Activated CD8-positive, alpha-beta T cell treated with anti-CD3 and anti-CD28 coated beads for 36 hours (primary cell): ENCODE measurements around the gene TMEM14C. TPM values are rescaled to one million over a fixed set of nuclear protein-coding genes. Genes with fewer than 3 reads are reported as not detected.
A peak's percentile ranks its signal among the peaks of the same experiment; 100 is the strongest.

Experiments
- ATAC-seq: fragments of 200-7000 bp; cut with Tn5 transposase; one replicate; pipeline ENCODE4 v1.10.0; 2021; ENCODE audit warnings: mild to moderate bottlenecking, moderate library complexity
- CTCF ChIA-PET: fragments of 350-600 bp; sonication (Branson Sonifier 250); formaldehyde crosslinking; loops from one replicate; lab custom pipeline; 2021; ENCODE audit warnings: antibody characterized with exemption; lab: Charles Lee
- POLR2A ChIA-PET: fragments of 350-600 bp; sonication (Branson Sonifier 250); formaldehyde crosslinking; loops from one replicate; lab custom pipeline; 2021; ENCODE audit warnings: antibody characterized with exemption; lab: Charles Lee
- DNase-seq: peaks from one replicate; pipeline ENCODE4 v3.0.0-alpha.2; 2020
- H3K27ac Mint-ChIP-seq: one replicate; pipeline ENCODE4 v1.8.0; 2021; ENCODE audit warnings: mild to moderate bottlenecking, mixed read lengths
- H3K27me3 Mint-ChIP-seq: one replicate; pipeline ENCODE4 v1.8.0; 2021; ENCODE audit warnings: mixed read lengths
- H3K36me3 Mint-ChIP-seq: one replicate; pipeline ENCODE4 v1.8.0; 2021; ENCODE audit warnings: low read depth, mixed read lengths
- H3K4me1 Mint-ChIP-seq: one replicate; pipeline ENCODE4 v1.8.0; 2021; ENCODE audit warnings: low read depth, mixed read lengths
- H3K4me3 Mint-ChIP-seq: one replicate; pipeline ENCODE4 v1.8.0; 2021; ENCODE audit warnings: mild to moderate bottlenecking, moderate library complexity, mixed read lengths
- H3K9me3 Mint-ChIP-seq: one replicate; pipeline ENCODE4 v1.8.0; 2021; ENCODE audit warnings: mixed read lengths
- intact Hi-C: fragments of 100-400 bp; cut with micrococcal nuclease; formaldehyde crosslinking; loops from one replicate; pipeline ENCODE4 v1.10.0; 2022
- total RNA-seq, 2 experiments: library from RNA; stranded (reverse); gene quantifications; one replicate each; pipeline ENCODE4 v1.2.3, GENCODE V29; 2021
- TF ChIP-seq, protein P1 (sequence below): fragments of 200-600 bp; IDR thresholded peaks from one replicate; pipeline ENCODE4 v1.8.0; 2022; ENCODE audit warnings: antibody characterized with exemption, mild to moderate bottlenecking

Gene TMEM14C
- total RNA-seq, 2 experiments from 2014 or later: 60.1 to 62.0 TPM

DNA sequence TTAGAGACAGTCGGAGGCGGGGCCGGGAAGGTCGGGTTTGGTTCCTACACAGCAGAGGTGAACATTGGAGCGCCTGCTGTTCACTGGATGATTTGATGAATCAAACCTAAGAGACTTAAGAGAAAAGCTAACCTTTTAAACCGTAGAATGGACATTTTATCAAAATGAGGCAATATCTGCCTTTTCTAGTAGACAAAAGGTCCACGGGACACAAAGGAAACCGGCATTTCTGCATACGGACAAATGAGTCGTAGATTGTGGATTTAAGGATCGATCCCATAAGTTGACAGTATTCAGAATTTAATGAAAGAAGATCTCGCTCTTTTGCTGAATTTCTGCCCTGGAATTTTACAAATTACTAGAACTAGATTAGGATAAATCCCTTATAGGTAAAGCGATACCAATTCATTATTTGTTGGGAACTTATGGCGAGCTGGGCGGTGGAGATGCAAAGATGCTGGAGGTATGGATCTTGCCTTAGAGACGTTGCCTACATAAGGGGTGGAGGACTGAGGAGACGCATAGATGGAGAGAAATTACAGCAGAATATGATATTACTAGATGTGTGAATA is 27.7 kb upstream of the TMEM14C start:
- ChIA-PET POLR2A (interaction anchor here (0.6 to 3.1 kb wide), 14 partner anchors 9 to 365 kb away, joined by 3 to 21 read pairs (median 4); partner anchors contain the start of genes TMEM14B and TMEM14C), CTCF (interaction anchor here (1.0 to 1.5 kb wide), 4 partner anchors 15 to 343 kb away, joined by 3 to 7 read pairs (median 3); no protein-coding TSS in a partner anchor)
- TF ChIP-seq, protein P1, sequence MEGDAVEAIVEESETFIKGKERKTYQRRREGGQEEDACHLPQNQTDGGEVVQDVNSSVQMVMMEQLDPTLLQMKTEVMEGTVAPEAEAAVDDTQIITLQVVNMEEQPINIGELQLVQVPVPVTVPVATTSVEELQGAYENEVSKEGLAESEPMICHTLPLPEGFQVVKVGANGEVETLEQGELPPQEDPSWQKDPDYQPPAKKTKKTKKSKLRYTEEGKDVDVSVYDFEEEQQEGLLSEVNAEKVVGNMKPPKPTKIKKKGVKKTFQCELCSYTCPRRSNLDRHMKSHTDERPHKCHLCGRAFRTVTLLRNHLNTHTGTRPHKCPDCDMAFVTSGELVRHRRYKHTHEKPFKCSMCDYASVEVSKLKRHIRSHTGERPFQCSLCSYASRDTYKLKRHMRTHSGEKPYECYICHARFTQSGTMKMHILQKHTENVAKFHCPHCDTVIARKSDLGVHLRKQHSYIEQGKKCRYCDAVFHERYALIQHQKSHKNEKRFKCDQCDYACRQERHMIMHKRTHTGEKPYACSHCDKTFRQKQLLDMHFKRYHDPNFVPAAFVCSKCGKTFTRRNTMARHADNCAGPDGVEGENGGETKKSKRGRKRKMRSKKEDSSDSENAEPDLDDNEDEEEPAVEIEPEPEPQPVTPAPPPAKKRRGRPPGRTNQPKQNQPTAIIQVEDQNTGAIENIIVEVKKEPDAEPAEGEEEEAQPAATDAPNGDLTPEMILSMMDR: no peak
- H3K27me3 Mint-ChIP-seq: no peaks in the 10 kb centered on the region
- peaks cover 32% of the 10 kb centered on the region for H3K4me1 Mint-ChIP-seq
- H3K36me3 Mint-ChIP-seq: peaks cover 49% of the 10 kb centered on the region
- intact Hi-C loops: loop anchor here (2.0 kb wide), 1 partner anchor 52 kb away; the partner anchor contains the start of gene TMEM14B
- peak overlapping the region; percentile 99 for H3K27ac Mint-ChIP-seq
- peak overlapping the region; percentile 90 for H3K4me3 Mint-ChIP-seq
- ATAC-seq (no peak), DNase-seq (no peak)
- H3K9me3 Mint-ChIP-seq: no peaks in the 10 kb centered on the region

DNA sequence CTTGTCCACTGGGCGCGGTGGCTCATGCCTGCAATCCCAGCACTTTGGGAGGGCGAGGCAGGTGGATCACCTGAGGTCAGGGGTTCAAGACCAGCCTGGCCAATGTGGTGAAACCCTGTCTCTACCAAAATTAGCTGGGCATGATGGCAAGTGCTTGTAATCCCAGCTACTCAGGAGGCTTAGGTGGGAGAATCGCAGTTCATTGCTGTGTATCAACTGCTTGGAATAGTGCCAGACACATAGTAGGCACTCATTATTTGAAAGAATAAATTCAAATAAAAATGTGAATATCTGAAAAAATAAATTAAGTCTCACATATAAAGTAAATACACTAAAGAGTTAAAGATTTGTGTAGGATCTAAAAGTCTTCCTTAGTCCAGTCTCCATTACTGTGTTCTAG is 26.2 kb upstream of the TMEM14C start:
- POLR2A ChIA-PET: interaction anchor here (2.0 to 3.1 kb wide), 2 partner anchors 9 to 25 kb away, joined by 8 to 21 read pairs; partner anchors contain the start of gene TMEM14C

DNA sequence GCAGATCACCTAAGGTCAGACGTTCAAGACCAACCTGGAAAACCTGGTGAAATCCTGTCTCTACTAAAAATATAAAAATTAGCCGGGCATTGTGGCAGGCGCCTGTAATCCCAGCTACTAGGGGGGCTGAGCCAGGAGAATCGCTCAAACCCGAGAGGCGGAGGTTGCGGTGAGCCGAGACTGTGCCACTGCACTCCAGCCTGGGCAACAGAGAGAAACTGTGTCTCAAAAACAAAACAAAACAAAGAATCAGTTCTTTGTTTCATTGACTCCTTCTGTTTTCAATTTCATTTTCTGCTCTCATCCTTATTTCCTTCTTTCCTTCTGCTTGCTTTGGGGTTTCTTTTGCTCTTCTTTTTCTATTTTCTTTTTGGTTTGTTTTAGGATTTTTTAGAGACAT is 8.9 kb upstream of the TMEM14C start:
- no peak for ATAC-seq
- DNase-seq: no peak
- intact Hi-C loops: no loop called here
- Mint-ChIP-seq H3K4me3 (no peak overlapping the region), H3K9me3 (peaks cover 6% of the 10 kb centered on the region), H3K4me1 (peaks cover 6% of the 10 kb centered on the region), H3K27me3 (no peaks in the 10 kb centered on the region), H3K27ac (peak overlapping the region; percentile 49), H3K36me3 (peaks cover 13% of the 10 kb centered on the region)
- POLR2A ChIA-PET: no interaction called here
- CTCF ChIA-PET: no interaction called here
- TF ChIP-seq, protein P1: no peak

More for the DNA sequence above, 26.2 kb upstream of the TMEM14C start:
- intact Hi-C loops: no loop called here
- Mint-ChIP-seq H3K27me3 (no peaks in the 10 kb centered on the region), H3K27ac (peak overlapping the region; percentile 63), H3K36me3 (peaks cover 57% of the 10 kb centered on the region), H3K4me3 (peak overlapping the region; percentile 90), H3K4me1 (peaks cover 38% of the 10 kb centered on the region), H3K9me3 (no peaks in the 10 kb centered on the region)
- ATAC-seq (no peak), DNase-seq (no peak)
- CTCF ChIA-PET: no interaction called here
- TF ChIP-seq, protein P1: no peak

DNA sequence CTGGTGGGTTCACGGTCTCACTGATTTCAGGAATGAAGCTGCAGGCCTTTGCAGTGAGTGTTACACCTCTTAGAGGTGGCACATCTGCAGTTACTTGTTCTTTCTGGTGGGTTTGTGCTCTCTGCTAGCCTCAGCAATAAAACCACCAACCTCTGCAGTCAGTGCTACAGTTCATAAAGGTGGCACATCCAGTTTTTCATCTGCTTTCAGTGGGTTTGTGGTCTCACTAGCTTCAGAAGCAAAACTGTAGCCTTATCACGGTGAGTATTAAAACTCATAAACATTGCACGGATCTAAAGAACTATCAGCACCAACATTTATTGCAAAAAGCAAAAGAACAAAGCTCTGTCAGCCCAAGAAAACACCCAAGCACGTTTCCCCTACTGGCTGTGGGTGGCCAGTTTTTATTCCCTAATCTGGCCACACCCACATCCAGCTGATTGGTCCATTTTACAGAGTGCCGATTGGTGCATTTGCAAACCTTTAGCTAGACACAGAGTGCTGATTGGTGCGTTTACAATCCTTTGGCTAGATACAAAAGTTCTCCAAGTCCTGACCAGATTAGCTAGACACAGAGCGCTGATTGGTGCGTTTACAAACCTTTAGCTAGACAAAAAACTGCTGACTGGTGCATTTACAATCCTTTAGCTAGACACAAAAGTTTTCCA is 3.4 kb upstream of the TMEM14C start:
- intact Hi-C loops: no loop called here
- ATAC-seq: peak; percentile 19
- Mint-ChIP-seq H3K27me3 (no peaks in the 10 kb centered on the region), H3K4me3 (peak overlapping the region; percentile 91), H3K36me3 (peaks cover 11% of the 10 kb centered on the region), H3K9me3 (peaks cover 17% of the 10 kb centered on the region), H3K27ac (peak overlapping the region; percentile 88), H3K4me1 (peaks cover 31% of the 10 kb centered on the region)
- ChIA-PET CTCF (interaction anchor here (0.7 to 1.6 kb wide), 4 partner anchors 9 to 241 kb away, joined by 3 to 7 read pairs (median 4); partner anchors contain the start of genes C6orf52 and PAK1IP1), POLR2A (interaction anchor here (0.8 to 1.8 kb wide), 5 partner anchors 9 to 191 kb away, joined by 3 to 11 read pairs (median 3); partner anchors contain the start of genes C6orf52 and PAK1IP1)
- DNase-seq: peak; percentile 75
- TF ChIP-seq, protein P1: no peak

DNA sequence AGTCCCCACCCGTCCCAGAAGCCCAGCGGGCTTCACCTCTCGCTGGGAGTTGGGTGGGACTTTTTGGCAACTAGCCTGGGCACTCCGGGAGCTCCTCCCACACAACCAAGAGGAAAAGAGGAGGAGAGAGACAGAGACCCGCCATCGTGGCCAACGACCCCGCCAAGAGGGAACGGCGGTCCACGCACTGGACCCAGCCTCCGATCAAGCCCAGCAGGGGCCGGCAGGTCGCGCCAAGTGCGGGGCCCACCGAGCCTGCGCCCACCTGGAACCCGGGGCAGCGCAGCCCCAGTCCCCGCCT is 3.0 kb upstream of the TMEM14C start:
- CTCF ChIA-PET: interaction anchor here (0.7 to 1.6 kb wide), 4 partner anchors 9 to 241 kb away, joined by 3 to 7 read pairs (median 4); partner anchors contain the start of genes C6orf52 and PAK1IP1
- Mint-ChIP-seq H3K36me3 (peaks cover 11% of the 10 kb centered on the region), H3K9me3 (peaks cover 17% of the 10 kb centered on the region), H3K4me3 (peak overlapping the region; percentile 91), H3K27me3 (no peaks in the 10 kb centered on the region), H3K27ac (peak overlapping the region; percentile 88), H3K4me1 (peaks cover 34% of the 10 kb centered on the region)
- TF ChIP-seq, protein P1: no peak
- no peak for ATAC-seq
- no peak for DNase-seq
- intact Hi-C loops: no loop called here
- POLR2A ChIA-PET: interaction anchor here (1.0 to 1.8 kb wide), 4 partner anchors 9 to 29 kb away, joined by 3 to 11 read pairs (median 3); partner anchors contain the start of genes C6orf52 and PAK1IP1
